ENCODE data around the gene DHRS3. TPM values are rescaled to one million over a fixed set of nuclear protein-coding genes. Genes with fewer than 3 reads are reported as not detected.

DHRS3 gene
- polyA plus RNA-seq, 1 donor: 42.0 TPM

GRCh38 chr1:12546771-12547585 lies 71.0 kb downstream of the DHRS3 start:
- Histone ChIP-seq H3K4me3 (ENCODE audit: low read length) (no peak overlapping the region), H3K9me3 (ENCODE audit: control insufficient read depth, low read depth, low read length) (no peaks in the 10 kb centered on the region), H3K27ac (ENCODE audit: low read length) (no peak overlapping the region), H3K4me1 (ENCODE audit: control insufficient read depth, insufficient read depth, low read length) (peaks cover 10% of the 10 kb centered on the region), H3K36me3 (ENCODE audit: control insufficient read depth, insufficient read depth, low read length) (no peaks in the 10 kb centered on the region), H3K27me3 (ENCODE audit: control insufficient read depth, insufficient read depth, low read length) (no peaks in the 10 kb centered on the region)
- no peak for DNase-seq
- WGBS (ENCODE audit: insufficient coverage, low lambda C conversion rate): no CpG with 5 or more reads among the region's 17 CpGs

GRCh38 chr1:12544992-12545391 lies 73.0 kb downstream of the DHRS3 start:
- DNase-seq: no peak
- Histone ChIP-seq H3K27ac (ENCODE audit: low read length) (no peak overlapping the region), H3K27me3 (ENCODE audit: control insufficient read depth, insufficient read depth, low read length) (no peaks in the 10 kb centered on the region), H3K9me3 (ENCODE audit: control insufficient read depth, low read depth, low read length) (peaks cover 4% of the 10 kb centered on the region), H3K36me3 (ENCODE audit: control insufficient read depth, insufficient read depth, low read length) (no peaks in the 10 kb centered on the region), H3K4me1 (ENCODE audit: control insufficient read depth, insufficient read depth, low read length) (peaks cover 20% of the 10 kb centered on the region), H3K4me3 (ENCODE audit: low read length) (no peak overlapping the region)
- 100% methylated on average over 1 of the region's 8 CpGs for WGBS (ENCODE audit: insufficient coverage, low lambda C conversion rate)

- Histone ChIP-seq H3K4me3 (ENCODE audit: low read length) (no peak overlapping the region), H3K36me3 (ENCODE audit: control insufficient read depth, insufficient read depth, low read length) (no peaks in the 10 kb centered on the region), H3K27ac (ENCODE audit: low read length) (no peak overlapping the region), H3K9me3 (ENCODE audit: control insufficient read depth, low read depth, low read length) (peaks cover 4% of the 10 kb centered on the region), H3K4me1 (ENCODE audit: control insufficient read depth, insufficient read depth, low read length) (peaks cover 23% of the 10 kb centered on the region), H3K27me3 (ENCODE audit: control insufficient read depth, insufficient read depth, low read length) (no peaks in the 10 kb centered on the region)
- DNase-seq: no peak
- 87% methylated on average over 3 of the region's 4 CpGs for whole genome bisulfite sequencing (ENCODE audit: insufficient coverage, low lambda C conversion rate)
Observed at GRCh38 chr1:12544357-12544756, 73.7 kb downstream of the DHRS3 start.

GRCh38 chr1:12543740-12544154 lies 74.3 kb downstream of the DHRS3 start:
- H3K4me3 ChIP-seq (ENCODE audit: low read length): no peak overlapping the region
- peaks cover 4% of the 10 kb centered on the region for H3K9me3 ChIP-seq (ENCODE audit: control insufficient read depth, low read depth, low read length)
- peaks cover 18% of the 10 kb centered on the region for H3K4me1 ChIP-seq (ENCODE audit: control insufficient read depth, insufficient read depth, low read length)
- no peak overlapping the region for H3K27ac ChIP-seq (ENCODE audit: low read length)
- no peak for DNase-seq
- no peaks in the 10 kb centered on the region for H3K27me3 ChIP-seq (ENCODE audit: control insufficient read depth, insufficient read depth, low read length)
- no peaks in the 10 kb centered on the region for H3K36me3 ChIP-seq (ENCODE audit: control insufficient read depth, insufficient read depth, low read length)
- WGBS (ENCODE audit: insufficient coverage, low lambda C conversion rate): 73% methylated on average over 2 of the region's 9 CpGs

- no peak overlapping the region for H3K4me3 ChIP-seq (ENCODE audit: low read length)
- H3K9me3 ChIP-seq (ENCODE audit: control insufficient read depth, low read depth, low read length): peaks cover 4% of the 10 kb centered on the region
- WGBS (ENCODE audit: insufficient coverage, low lambda C conversion rate): 100% methylated on average over 2 of the region's 9 CpGs
- H3K4me1 ChIP-seq (ENCODE audit: control insufficient read depth, insufficient read depth, low read length): peaks cover 18% of the 10 kb centered on the region
- H3K36me3 ChIP-seq (ENCODE audit: control insufficient read depth, insufficient read depth, low read length): no peaks in the 10 kb centered on the region
- no peaks in the 10 kb centered on the region for H3K27me3 ChIP-seq (ENCODE audit: control insufficient read depth, insufficient read depth, low read length)
- DNase-seq: no peak
- no peak overlapping the region for H3K27ac ChIP-seq (ENCODE audit: low read length)
Observed at GRCh38 chr1:12542616-12543592, 75.1 kb downstream of the DHRS3 start.

GRCh38 chr1:12542138-12542465 lies 75.9 kb downstream of the DHRS3 start:
- peaks cover 18% of the 10 kb centered on the region for H3K4me1 ChIP-seq (ENCODE audit: control insufficient read depth, insufficient read depth, low read length)
- no peak overlapping the region for H3K27ac ChIP-seq (ENCODE audit: low read length)
- peaks cover 4% of the 10 kb centered on the region for H3K9me3 ChIP-seq (ENCODE audit: control insufficient read depth, low read depth, low read length)
- DNase-seq: no peak
- H3K36me3 ChIP-seq (ENCODE audit: control insufficient read depth, insufficient read depth, low read length): no peaks in the 10 kb centered on the region
- H3K4me3 ChIP-seq (ENCODE audit: low read length): no peak overlapping the region
- H3K27me3 ChIP-seq (ENCODE audit: control insufficient read depth, insufficient read depth, low read length): no peaks in the 10 kb centered on the region
- no CpG with 5 or more reads among the region's 9 CpGs for WGBS (ENCODE audit: insufficient coverage, low lambda C conversion rate)

- H3K27me3 ChIP-seq (ENCODE audit: control insufficient read depth, insufficient read depth, low read length): no peaks in the 10 kb centered on the region
- H3K4me1 ChIP-seq (ENCODE audit: control insufficient read depth, insufficient read depth, low read length): peaks cover 18% of the 10 kb centered on the region
- H3K36me3 ChIP-seq (ENCODE audit: control insufficient read depth, insufficient read depth, low read length): no peaks in the 10 kb centered on the region
- H3K4me3 ChIP-seq (ENCODE audit: low read length): no peak overlapping the region
- DNase-seq: peak in 1 of 2 donors; percentile 27
- peaks cover 4% of the 10 kb centered on the region for H3K9me3 ChIP-seq (ENCODE audit: control insufficient read depth, low read depth, low read length)
- WGBS (ENCODE audit: insufficient coverage, low lambda C conversion rate): no CpG with 5 or more reads among the region's 17 CpGs
- H3K27ac ChIP-seq (ENCODE audit: low read length): peak overlapping the region; percentile 46
Observed at GRCh38 chr1:12541274-12542137, 76.5 kb downstream of the DHRS3 start.

GRCh38 chr1:12540580-12541273 lies 77.3 kb downstream of the DHRS3 start:
- no peak for DNase-seq
- peaks cover 7% of the 10 kb centered on the region for H3K9me3 ChIP-seq (ENCODE audit: control insufficient read depth, low read depth, low read length)
- H3K27ac ChIP-seq (ENCODE audit: low read length): no peak overlapping the region
- WGBS (ENCODE audit: insufficient coverage, low lambda C conversion rate): no CpG with 5 or more reads among the region's 17 CpGs
- H3K4me1 ChIP-seq (ENCODE audit: control insufficient read depth, insufficient read depth, low read length): peaks cover 18% of the 10 kb centered on the region
- H3K36me3 ChIP-seq (ENCODE audit: control insufficient read depth, insufficient read depth, low read length): no peaks in the 10 kb centered on the region
- no peaks in the 10 kb centered on the region for H3K27me3 ChIP-seq (ENCODE audit: control insufficient read depth, insufficient read depth, low read length)
- no peak overlapping the region for H3K4me3 ChIP-seq (ENCODE audit: low read length)

GRCh38 chr1:12539705-12540579 lies 78.1 kb downstream of the DHRS3 start:
- Histone ChIP-seq H3K36me3 (ENCODE audit: control insufficient read depth, insufficient read depth, low read length) (no peaks in the 10 kb centered on the region), H3K4me3 (ENCODE audit: low read length) (no peak overlapping the region), H3K9me3 (ENCODE audit: control insufficient read depth, low read depth, low read length) (peaks cover 11% of the 10 kb centered on the region), H3K27me3 (ENCODE audit: control insufficient read depth, insufficient read depth, low read length) (no peaks in the 10 kb centered on the region), H3K4me1 (ENCODE audit: control insufficient read depth, insufficient read depth, low read length) (peaks cover 18% of the 10 kb centered on the region), H3K27ac (ENCODE audit: low read length) (no peak overlapping the region)
- DNase-seq: peak; percentile 51 to 65
- WGBS (ENCODE audit: insufficient coverage, low lambda C conversion rate): no CpG with 5 or more reads among the region's 34 CpGs
